Measurements from ENCODE around the gene SND1.

GRCh38 chr7:127625331-127625730 is 26.7 kb upstream of the SND1 start:
- TF ChIP-seq CTCF (IDR thresholded peaks at IDR 0.05; ENCODE audit: low read length) (no peak), EZH2 (IDR thresholded peaks at IDR 0.05; ENCODE audit: borderline replicate concordance, low read length) (no peak)

All from OCI-LY1 (cell line).